IMR-90 (cell line): ENCODE data around the gene MEF2C. TPM values are rescaled to one million over a fixed set of nuclear protein-coding genes. Genes with fewer than 3 reads are reported as not detected.

Experiments
- ATAC-seq: fragments of 200-7000 bp; cut with Tn5 transposase; 2 replicates; pipeline ENCODE4 v1.9.1; 2020; ENCODE audit warnings: low read depth, mild to moderate bottlenecking, moderate library complexity
- BruUV-seq: library from RNA; stranded (reverse); fragments of 400-500 nt; replicated peaks from 2 replicates; lab custom pipeline; 2021; lab: Mats Ljungman, UMichigan
- CTCF ChIA-PET: fragments of 300-600 bp; formaldehyde crosslinking; extraction: SDS; loops from one replicate; lab custom pipeline; 2021; ENCODE audit warnings: antibody characterized with exemption; lab: Yijun Ruan, JAX
- POLR2A ChIA-PET: fragments of 300-600 bp; sonication (Branson Sonifier 250); formaldehyde crosslinking; loops from one replicate; lab custom pipeline; 2022; ENCODE audit warnings: antibody characterized with exemption; ENCODE audit not compliant: unreplicated experiment; lab: Charles Lee
- DNase-seq: peaks from one replicate; pipeline ENCODE4 v3.0.0; 2013
- H2AFZ ChIP-seq: replicated peaks from 2 replicates; pipeline ENCODE3; 2013; ENCODE audit warnings: low read length, mild to moderate bottlenecking; ENCODE audit not compliant: poor library complexity
- H2AK5ac ChIP-seq: 2 replicates; pipeline ENCODE4 v1.6.1; 2013; ENCODE audit warnings: low read depth, low read length, inconsistent platforms
- H2AK9ac ChIP-seq: replicated peaks from 2 replicates; pipeline ENCODE3; 2013; ENCODE audit warnings: mild to moderate bottlenecking, low read depth, low read length, moderate library complexity; ENCODE audit not compliant: poor library complexity
- H2BK120ac ChIP-seq: 2 replicates; pipeline ENCODE4 v1.6.1; 2013; ENCODE audit warnings: low read depth, low read length, inconsistent platforms
- H2BK15ac ChIP-seq: 3 replicates; pipeline ENCODE4 v1.6.1; 2013; ENCODE audit warnings: low read depth, low read length, inconsistent platforms
- H2BK20ac ChIP-seq: 2 replicates; pipeline ENCODE4 v1.6.1; 2013; ENCODE audit warnings: low read depth, mild to moderate bottlenecking, inconsistent platforms, low read length, moderate library complexity
- H2BK5ac ChIP-seq: 2 replicates; pipeline ENCODE4 v1.6.1; 2013; ENCODE audit warnings: mild to moderate bottlenecking, low read depth, low read length, inconsistent platforms; ENCODE audit not compliant: poor library complexity, severe bottlenecking
- H3K14ac ChIP-seq: replicated peaks from 2 replicates; pipeline ENCODE4 v1.6.1; 2013; ENCODE audit warnings: low read depth, low read length, inconsistent platforms
- H3K18ac ChIP-seq: 2 replicates; pipeline ENCODE4 v1.6.1; 2013; ENCODE audit warnings: low read depth, low read length, control low read depth
- H3K23ac ChIP-seq: 2 replicates; pipeline ENCODE4 v1.6.1; 2013; ENCODE audit warnings: low read depth, low read length, inconsistent platforms
- H3K27ac ChIP-seq: 2 replicates; pipeline ENCODE4 v1.5.1; 2013; ENCODE audit warnings: mild to moderate bottlenecking, control low read depth, low read length; ENCODE audit not compliant: insufficient read depth
- H3K27me3 ChIP-seq: 2 replicates; pipeline ENCODE4 v1.6.1; 2013; ENCODE audit warnings: low read length; ENCODE audit not compliant: control insufficient read depth, insufficient read depth
- H3K36me3 ChIP-seq: 2 replicates; pipeline ENCODE4 v1.6.1; 2013; ENCODE audit warnings: low read length, mixed read lengths; ENCODE audit not compliant: control insufficient read depth, insufficient read depth
- H3K4ac ChIP-seq: 2 replicates; pipeline ENCODE4 v1.6.1; 2013; ENCODE audit warnings: low read depth, low read length, inconsistent platforms
- H3K4me1 ChIP-seq: 2 replicates; pipeline ENCODE4 v1.6.1; 2013; ENCODE audit warnings: low read length, mixed read lengths; ENCODE audit not compliant: control insufficient read depth, insufficient read depth
- H3K4me2 ChIP-seq: 2 replicates; pipeline ENCODE4 v1.6.1; 2013; ENCODE audit warnings: low read depth, mild to moderate bottlenecking, control low read depth, low read length, moderate library complexity
- H3K4me3 ChIP-seq: 2 replicates; pipeline ENCODE4 v1.5.1; 2013; ENCODE audit warnings: low read depth, mild to moderate bottlenecking, control low read depth, low read length, moderate library complexity; ENCODE audit not compliant: insufficient read depth
- H3K56ac ChIP-seq: 2 replicates; pipeline ENCODE4 v1.6.1; 2013; ENCODE audit warnings: low read length, inconsistent platforms; ENCODE audit not compliant: insufficient read depth; ENCODE audit errors: extremely low read depth
- H3K79me1 ChIP-seq, 2 experiments: 2 replicates each; pipeline ENCODE4 v1.6.1; 2013; ENCODE audit warnings: low read length in 2 of 2, inconsistent platforms in 1 of 2, low read depth in 1 of 2
- H3K9ac ChIP-seq: 2 replicates; pipeline ENCODE4 v1.6.1; 2013; ENCODE audit warnings: low read depth, low read length, control low read depth
- H3K9me1 ChIP-seq: 2 replicates; pipeline ENCODE4 v1.6.1; 2013; ENCODE audit warnings: low read length, inconsistent platforms; ENCODE audit not compliant: insufficient read depth
- H3K9me3 ChIP-seq: 2 replicates; pipeline ENCODE4 v1.6.1; 2013; ENCODE audit warnings: low read length; ENCODE audit not compliant: control insufficient read depth, insufficient read depth
- H4K20me1 ChIP-seq: 2 replicates; pipeline ENCODE4 v1.6.1; 2013; ENCODE audit warnings: low read length, inconsistent platforms; ENCODE audit not compliant: insufficient read depth
- H4K5ac ChIP-seq: 2 replicates; pipeline ENCODE4 v1.6.1; 2013; ENCODE audit warnings: mild to moderate bottlenecking, low read depth, low read length, control low read depth
- H4K8ac ChIP-seq, 2 experiments: 2 replicates each; pipeline ENCODE4 v1.6.1; 2013; ENCODE audit warnings: low read depth in 2 of 2, low read length in 2 of 2, control low read depth in 1 of 2, inconsistent platforms in 1 of 2
- H4K91ac ChIP-seq: 2 replicates; pipeline ENCODE4 v1.6.1; 2013; ENCODE audit warnings: low read depth, low read length, inconsistent platforms; ENCODE audit not compliant: insufficient read depth
- BHLHE40 ChIP-seq: fragments of 150-350 bp; IDR thresholded peaks from 2 replicates; pipeline ENCODE4 v1.6.1; 2016; ENCODE audit warnings: mild to moderate bottlenecking, low read depth, low read length
- CEBPB ChIP-seq: IDR thresholded peaks from 2 replicates; pipeline ENCODE4 v1.6.1; 2012; ENCODE audit warnings: low read depth, low read length, improper control_type of control experiment
- CHD1 ChIP-seq: IDR thresholded peaks from 2 replicates; pipeline ENCODE4 v1.6.1; 2012; ENCODE audit warnings: low read depth, low read length, improper control_type of control experiment
- FOS ChIP-seq: fragments of 150-350 bp; IDR thresholded peaks from 2 replicates; pipeline ENCODE4 v1.6.1; 2016; ENCODE audit warnings: low read depth, low read length
- MAFK ChIP-seq: IDR thresholded peaks from 2 replicates; pipeline ENCODE4 v1.6.1; 2012; ENCODE audit warnings: low read depth, low read length, improper control_type of control experiment
- MAZ ChIP-seq: IDR thresholded peaks from 2 replicates; pipeline ENCODE4 v1.6.1; 2012; ENCODE audit warnings: low read depth, mild to moderate bottlenecking, low read length, improper control_type of control experiment, moderate library complexity, borderline replicate concordance
- MXI1 ChIP-seq: IDR thresholded peaks from 2 replicates; pipeline ENCODE4 v1.6.1; 2012; ENCODE audit warnings: low read depth, mild to moderate bottlenecking, low read length, moderate library complexity, borderline replicate concordance
- NFE2L2 ChIP-seq: fragments of 150-350 bp; IDR thresholded peaks from 2 replicates; pipeline ENCODE4 v1.6.1; 2016; ENCODE audit warnings: low read depth, mild to moderate bottlenecking, low read length
- POLR2A ChIP-seq: IDR thresholded peaks from 2 replicates; pipeline ENCODE4 v1.6.1; 2012; ENCODE audit warnings: mild to moderate bottlenecking, low read depth, low read length
- RAD21 ChIP-seq: IDR thresholded peaks from 2 replicates; pipeline ENCODE4 v1.6.1; 2012; ENCODE audit warnings: low read length, improper control_type of control experiment
- RCOR1 ChIP-seq: IDR thresholded peaks from 2 replicates; pipeline ENCODE4 v1.6.1; 2012; ENCODE audit warnings: mild to moderate bottlenecking, low read length, improper control_type of control experiment; ENCODE audit not compliant: insufficient replicate concordance
- RFX5 ChIP-seq: IDR thresholded peaks from 2 replicates; pipeline ENCODE4 v1.8.0; 2012; ENCODE audit warnings: low read depth, mild to moderate bottlenecking, low read length, moderate library complexity
- SMC3 ChIP-seq: fragments of 150-350 bp; IDR thresholded peaks from 2 replicates; pipeline ENCODE4 v1.6.1; 2016; ENCODE audit warnings: low read depth, mild to moderate bottlenecking, antibody characterized with exemption, low read length, moderate library complexity
- USF2 ChIP-seq: fragments of 150-350 bp; IDR thresholded peaks from 2 replicates; pipeline ENCODE4 v1.6.1; 2017; ENCODE audit warnings: mild to moderate bottlenecking, antibody characterized with exemption, low read length, low read depth
- WGBS, 2 experiments: methylation state at CpG; one replicate each; pipeline versions ENCODE4 v1.1.5 to v1.1.7; 2013; ENCODE audit warnings: missing lambda C conversion rate in 2 of 2; ENCODE audit not compliant: insufficient read length in 1 of 2; ENCODE audit errors: extremely low coverage in 2 of 2; 5-methylcytosine and 5-hydroxymethylcytosine counted together
- dilution Hi-C: fragments of 300-500 bp; cut with HindIII; formaldehyde crosslinking; loops from one replicate; pipeline ENCODE4 v1.14.3; 2018; ENCODE audit warnings: low sequenced_read_pairs; ENCODE audit not compliant: unreplicated experiment
- in situ Hi-C: fragments of 300-500 bp; cut with MboI; formaldehyde crosslinking; loops from 3 replicates; pipeline ENCODE4 v1.14.3; 2019; ENCODE audit warnings: low sequenced_read_pairs, inconsistent platforms, mixed read lengths
- intact Hi-C: fragments of 100-400 bp; cut with micrococcal nuclease; formaldehyde crosslinking; loops from 2 replicates; pipeline ENCODE4 v1.10.0; 2022
- polyA plus RNA-seq, 3 experiments: library from polyadenylated mRNA; depleted of rRNA; stranded (reverse); fragments of >200 nt; gene quantifications; 2 replicates each; pipeline ENCODE4 v1.2.3, GENCODE V29; 2012; ENCODE audit warnings: low replicate concordance in 1 of 3
- total RNA-seq: library from RNA; depleted of rRNA; stranded (reverse); fragments of >200 nt; gene quantifications from 2 replicates; pipeline ENCODE4 v1.2.3, GENCODE V29; 2012
- TF ChIP-seq, protein P1 (sequence below): conservative IDR thresholded peaks from 2 replicates; pipeline ENCODE4 v1.5.1; 2012; ENCODE audit warnings: mild to moderate bottlenecking, low read depth, low read length, improper control_type of control experiment
- TF ChIP-seq, protein P2 (sequence below): fragments of 150-350 bp; IDR thresholded peaks from 2 replicates; pipeline ENCODE4 v1.6.1; 2016; ENCODE audit warnings: low read depth, mild to moderate bottlenecking, low read length, moderate library complexity, borderline replicate concordance

The MEF2C gene
- total and polyA plus RNA-seq, 2 of the 4 experiments (the other 2 are of a cell fraction) = 1.5 to 6.8 TPM

DNA sequence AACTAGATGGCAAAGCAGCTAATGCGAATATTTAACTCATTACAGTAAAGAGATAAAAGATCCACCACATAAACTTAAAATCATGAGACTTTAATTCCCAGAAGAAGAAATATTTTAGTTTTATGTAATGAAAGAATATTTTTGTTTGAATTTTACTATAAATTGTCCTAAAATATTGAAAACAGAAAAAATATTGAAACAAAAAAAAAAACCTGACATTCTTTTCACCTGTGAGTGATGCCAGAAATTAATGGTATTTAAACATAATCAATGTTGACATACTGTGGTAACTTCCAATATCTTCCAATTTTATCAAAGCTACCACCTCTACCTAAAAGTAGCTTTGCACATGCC lies 153.2 kb downstream of the MEF2C start:
- H2AK5ac ChIP-seq = no peak overlapping the region
- POLR2A ChIA-PET = no interaction called here
- BruUV-seq = no TSS peak

More for the DNA sequence above, 153.2 kb downstream of the MEF2C start:
- Histone ChIP-seq H4K20me1 (no peaks in the 10 kb centered on the region), H2BK20ac (no peak overlapping the region), H3K27ac (no peak overlapping the region), H3K27me3 (no peaks in the 10 kb centered on the region), H3K36me3 (no peaks in the 10 kb centered on the region), H3K4me1 (no peaks in the 10 kb centered on the region), H3K14ac (no peak overlapping the region), H2BK5ac (no peak overlapping the region), H3K9me3 (no peaks in the 10 kb centered on the region), H2AK9ac (no peak overlapping the region), H3K23ac (no peak overlapping the region), H3K4me2 (no peak overlapping the region), H3K4me3 (no peak overlapping the region), H2BK15ac (no peak overlapping the region), H2BK120ac (no peak overlapping the region), H4K91ac (no peak overlapping the region), H3K79me1 (no peaks in the 10 kb centered on the region), H3K18ac (no peak overlapping the region), H2AFZ (no peak overlapping the region), H3K4ac (no peak overlapping the region), H4K5ac (no peak overlapping the region), H4K8ac (no peak overlapping the region), H3K9me1 (no peaks in the 10 kb centered on the region), H3K9ac (no peak overlapping the region), H3K56ac (no peak overlapping the region)
- intact Hi-C loops (loop anchor here (1.0 to 10.0 kb wide), 5 partner anchors 57 to 1702 kb away; no protein-coding TSS in a partner anchor), dilution Hi-C loops (no loop called here), in situ Hi-C loops (no loop called here)
- DNase-seq = no peak
- CTCF ChIA-PET = interaction anchor here (0.6 to 1.4 kb wide), 10 partner anchors 35 to 1562 kb away, joined by 3 to 6 read pairs (median 4); no protein-coding TSS in a partner anchor
- TF ChIP-seq CEBPB (no peak), RFX5 (no peak), FOS (no peak), SMC3 (no peak), RCOR1 (no peak), MAFK (no peak), POLR2A (no peak), MAZ (no peak), RAD21 (no peak), NFE2L2 (no peak), MXI1 (no peak), USF2 (no peak), CHD1 (no peak), BHLHE40 (no peak)
- TF ChIP-seq, protein P1, sequence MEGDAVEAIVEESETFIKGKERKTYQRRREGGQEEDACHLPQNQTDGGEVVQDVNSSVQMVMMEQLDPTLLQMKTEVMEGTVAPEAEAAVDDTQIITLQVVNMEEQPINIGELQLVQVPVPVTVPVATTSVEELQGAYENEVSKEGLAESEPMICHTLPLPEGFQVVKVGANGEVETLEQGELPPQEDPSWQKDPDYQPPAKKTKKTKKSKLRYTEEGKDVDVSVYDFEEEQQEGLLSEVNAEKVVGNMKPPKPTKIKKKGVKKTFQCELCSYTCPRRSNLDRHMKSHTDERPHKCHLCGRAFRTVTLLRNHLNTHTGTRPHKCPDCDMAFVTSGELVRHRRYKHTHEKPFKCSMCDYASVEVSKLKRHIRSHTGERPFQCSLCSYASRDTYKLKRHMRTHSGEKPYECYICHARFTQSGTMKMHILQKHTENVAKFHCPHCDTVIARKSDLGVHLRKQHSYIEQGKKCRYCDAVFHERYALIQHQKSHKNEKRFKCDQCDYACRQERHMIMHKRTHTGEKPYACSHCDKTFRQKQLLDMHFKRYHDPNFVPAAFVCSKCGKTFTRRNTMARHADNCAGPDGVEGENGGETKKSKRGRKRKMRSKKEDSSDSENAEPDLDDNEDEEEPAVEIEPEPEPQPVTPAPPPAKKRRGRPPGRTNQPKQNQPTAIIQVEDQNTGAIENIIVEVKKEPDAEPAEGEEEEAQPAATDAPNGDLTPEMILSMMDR = no peak
- TF ChIP-seq, protein P2, sequence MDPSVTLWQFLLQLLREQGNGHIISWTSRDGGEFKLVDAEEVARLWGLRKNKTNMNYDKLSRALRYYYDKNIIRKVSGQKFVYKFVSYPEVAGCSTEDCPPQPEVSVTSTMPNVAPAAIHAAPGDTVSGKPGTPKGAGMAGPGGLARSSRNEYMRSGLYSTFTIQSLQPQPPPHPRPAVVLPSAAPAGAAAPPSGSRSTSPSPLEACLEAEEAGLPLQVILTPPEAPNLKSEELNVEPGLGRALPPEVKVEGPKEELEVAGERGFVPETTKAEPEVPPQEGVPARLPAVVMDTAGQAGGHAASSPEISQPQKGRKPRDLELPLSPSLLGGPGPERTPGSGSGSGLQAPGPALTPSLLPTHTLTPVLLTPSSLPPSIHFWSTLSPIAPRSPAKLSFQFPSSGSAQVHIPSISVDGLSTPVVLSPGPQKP = no peak
- WGBS, 2 experiments = no CpG with 5 or more reads among the region's 1 CpG
- ATAC-seq = no peak
